Stimulated activated CD4-positive, alpha-beta T cell treated with anti-CD3 and anti-CD28 coated beads, Interleukin-2, amount 100 ng/mL, for 24 hours (primary cell): Measurements from ENCODE around the gene CDH6.
A peak's percentile ranks its signal among the peaks of the same experiment; 100 is the strongest.

Experiments used
- DNase-seq, 2 donors: peaks; one replicate each; pipeline ENCODE4 v3.0.0-alpha.2; 2020

Gene CDH6

DNA sequence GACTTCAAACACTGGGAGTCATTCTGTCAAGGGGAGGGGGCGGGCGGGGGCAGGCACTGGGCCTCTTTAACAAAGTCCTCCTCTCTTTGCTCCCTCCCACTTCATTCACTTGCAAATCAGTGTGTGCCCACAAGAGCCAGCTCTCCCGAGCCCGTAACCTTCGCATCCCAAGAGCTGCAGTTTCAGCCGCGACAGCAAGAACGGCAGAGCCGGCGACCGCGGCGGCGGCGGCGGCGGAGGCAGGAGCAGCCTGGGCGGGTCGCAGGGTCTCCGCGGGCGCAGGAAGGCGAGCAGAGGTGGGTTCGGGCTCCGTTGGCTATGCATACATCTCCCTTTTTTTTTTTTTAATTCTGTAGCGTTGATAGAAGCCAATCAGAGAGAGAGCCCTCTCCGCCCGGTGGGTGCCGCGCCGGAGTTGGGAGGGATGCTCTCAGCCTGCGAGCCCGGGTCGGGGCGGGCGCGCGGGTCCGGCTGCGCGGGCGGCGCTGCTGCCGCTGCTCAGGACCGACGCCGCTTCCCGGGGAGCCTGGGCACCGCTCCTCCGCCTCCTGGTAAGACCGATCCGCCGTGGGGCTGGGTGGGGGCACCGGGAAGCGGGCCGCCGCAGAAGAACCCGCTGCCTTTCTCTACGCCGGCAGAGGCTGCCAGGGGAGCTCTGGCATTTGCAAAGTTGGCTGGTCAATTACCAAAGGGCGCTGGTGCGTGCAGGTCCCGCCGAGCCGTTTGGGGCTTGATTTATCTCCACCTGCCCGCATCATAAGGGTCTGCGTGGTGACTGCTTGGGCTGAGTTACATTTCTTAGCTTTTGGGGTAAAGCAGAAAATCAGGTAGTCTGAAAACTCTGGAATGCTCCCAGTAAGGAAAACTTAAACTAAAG is at the start of gene CDH6:
Gene CDH6 (plus strand): TSS at position 96 of the 877 bp plus-strand sequence. CDS start 73,788 bp downstream, outside the sequence.
- peak in 1 of 2 donors; percentile 8 for DNase-seq

DNA sequence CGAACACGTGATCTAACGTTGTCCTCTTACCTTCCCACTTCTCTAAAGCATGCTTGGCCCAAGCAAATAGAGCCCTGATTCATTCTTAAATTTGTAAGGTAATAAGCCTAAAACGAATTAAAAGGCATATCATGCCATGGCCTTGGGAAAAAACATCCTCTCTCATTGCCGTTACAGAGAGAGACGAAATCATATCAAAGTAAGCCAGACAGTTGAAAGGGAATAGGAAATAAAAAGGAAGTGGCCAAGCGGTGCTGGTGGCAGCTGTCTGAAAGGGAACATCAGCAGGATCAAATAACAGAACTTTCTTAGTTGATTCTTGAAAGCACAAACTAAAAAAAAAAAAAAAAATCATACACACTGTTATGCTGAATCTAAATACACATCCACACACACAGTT is 49.1 kb upstream of the CDH6 start:
- no peak for DNase-seq

- DNase-seq: no peak
Observed at GRCh38 chr5:31148959-31149475, 44.5 kb upstream of the CDH6 start.

DNA sequence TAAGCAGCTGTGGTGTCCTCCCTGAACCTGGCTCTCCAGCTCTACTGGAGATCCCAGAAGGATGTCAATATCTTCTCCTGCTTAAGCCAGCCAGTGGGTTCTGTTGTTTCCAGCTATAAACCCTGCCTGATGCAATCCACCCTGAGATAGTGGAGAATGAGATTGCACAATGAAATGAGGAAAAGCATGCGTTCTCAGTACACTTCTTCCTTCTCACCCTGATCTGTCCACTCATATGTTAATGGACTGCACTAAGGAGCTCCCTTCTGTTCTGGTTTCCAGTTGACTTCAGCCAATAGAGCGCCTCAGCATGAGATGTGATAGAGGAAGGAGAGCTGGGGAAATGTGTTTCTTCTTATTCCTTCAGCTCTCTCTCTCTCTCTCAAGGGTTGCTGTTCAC is 40.0 kb upstream of the CDH6 start:
- no peak for DNase-seq

GRCh38 chr5:31156631-31157160 is 36.8 kb upstream of the CDH6 start:
- DNase-seq: no peak

- no peak for DNase-seq
Observed at GRCh38 chr5:31157720-31158119, 35.8 kb upstream of the CDH6 start.

DNA sequence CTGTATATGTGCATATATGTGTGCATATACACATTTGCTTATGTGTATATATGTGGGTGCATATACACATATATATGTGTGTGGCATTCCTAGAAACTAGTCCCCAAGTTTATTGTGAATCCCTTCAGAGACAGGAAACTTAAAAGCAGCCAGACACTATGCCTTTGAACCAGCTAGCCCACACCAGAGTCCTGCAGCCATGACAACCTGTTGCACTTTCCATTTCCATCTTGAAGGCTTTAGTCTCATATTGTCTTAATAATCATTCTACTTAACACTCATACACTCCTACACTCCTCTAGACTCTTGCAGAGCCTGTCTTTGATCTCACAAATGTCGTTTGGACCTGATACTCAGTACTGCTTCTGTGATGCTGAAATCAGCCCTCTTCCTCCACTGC is 34.8 kb upstream of the CDH6 start:
- no peak for DNase-seq

DNA sequence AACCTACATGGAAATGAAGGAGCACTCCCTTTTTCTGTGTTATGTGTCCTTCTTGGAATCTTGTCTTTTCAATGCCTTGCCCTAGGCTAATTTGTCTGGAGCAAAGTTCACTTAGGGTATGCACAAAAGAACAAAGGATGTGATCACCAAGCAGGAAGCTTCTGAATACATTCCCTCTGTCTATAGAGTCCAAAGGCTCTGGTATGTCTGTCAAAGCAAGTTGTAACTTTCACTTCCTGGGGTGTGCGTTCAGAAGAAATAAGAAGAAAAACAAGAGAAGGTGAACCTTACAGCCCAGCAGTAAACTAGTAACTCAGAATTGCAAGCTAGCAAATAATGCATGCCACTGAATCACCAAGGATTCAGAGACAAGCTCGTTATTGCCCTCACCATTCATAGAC is 31.7 kb upstream of the CDH6 start:
- no peak for DNase-seq

- no peak for DNase-seq
Observed at GRCh38 chr5:31165729-31166128, 27.8 kb upstream of the CDH6 start.

- no peak for DNase-seq
Observed at GRCh38 chr5:31169379-31169778, 24.1 kb upstream of the CDH6 start.

DNA sequence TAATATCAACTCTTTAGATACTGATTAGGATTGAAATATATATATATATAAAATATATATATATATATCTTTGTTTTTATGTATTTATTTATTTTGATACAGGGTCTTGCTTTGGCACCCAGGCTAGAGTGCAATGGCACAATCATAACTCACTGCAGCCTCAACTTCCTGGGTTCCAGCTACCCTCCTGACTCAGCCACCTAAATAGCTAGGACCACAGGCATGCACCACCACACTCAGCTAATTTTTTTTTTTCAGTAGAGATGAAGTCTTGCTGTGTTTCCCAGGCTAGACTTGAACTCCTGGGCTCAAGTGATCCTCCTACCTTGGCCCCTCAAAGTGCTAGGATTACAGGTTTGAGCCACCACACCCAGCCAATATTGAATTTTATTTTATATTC is 20.6 kb upstream of the CDH6 start:
- DNase-seq: no peak

GRCh38 chr5:31173614-31174013 is 19.9 kb upstream of the CDH6 start:
- no peak for DNase-seq

- DNase-seq: no peak
Observed at GRCh38 chr5:31181376-31181987, 12.0 kb upstream of the CDH6 start.

- no peak for DNase-seq
Observed at GRCh38 chr5:31182136-31182535, 11.3 kb upstream of the CDH6 start.

- DNase-seq: no peak
Observed at GRCh38 chr5:31185951-31186350, 7.5 kb upstream of the CDH6 start.

DNA sequence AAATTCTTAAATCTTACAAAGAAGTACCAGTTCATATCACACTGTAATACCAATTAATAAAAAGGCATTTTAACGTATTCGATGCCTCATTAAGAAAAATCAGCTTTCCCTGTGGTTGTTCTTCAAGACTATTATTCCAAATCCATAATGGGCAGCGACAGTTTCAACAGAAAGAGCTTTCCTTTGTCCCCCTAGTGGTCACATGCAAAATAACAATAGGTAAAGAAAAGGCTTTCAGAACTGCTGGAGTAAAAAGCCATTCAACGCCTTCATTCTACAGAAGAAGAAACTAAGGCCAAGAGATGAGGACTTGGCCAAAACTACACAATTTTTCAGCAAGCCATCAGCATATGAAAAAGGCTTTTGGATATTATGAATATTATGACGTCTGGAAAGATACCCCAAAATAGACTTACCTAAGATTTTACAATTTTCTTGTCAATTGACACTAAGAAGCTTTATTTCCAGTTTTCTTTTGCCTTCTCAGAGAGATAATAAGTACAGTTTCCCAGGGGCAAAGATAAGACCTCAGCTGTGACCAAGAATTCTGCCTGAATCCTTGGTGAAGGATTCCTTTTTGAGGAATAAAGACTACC is 6.7 kb upstream of the CDH6 start:
- DNase-seq: no peak

DNA sequence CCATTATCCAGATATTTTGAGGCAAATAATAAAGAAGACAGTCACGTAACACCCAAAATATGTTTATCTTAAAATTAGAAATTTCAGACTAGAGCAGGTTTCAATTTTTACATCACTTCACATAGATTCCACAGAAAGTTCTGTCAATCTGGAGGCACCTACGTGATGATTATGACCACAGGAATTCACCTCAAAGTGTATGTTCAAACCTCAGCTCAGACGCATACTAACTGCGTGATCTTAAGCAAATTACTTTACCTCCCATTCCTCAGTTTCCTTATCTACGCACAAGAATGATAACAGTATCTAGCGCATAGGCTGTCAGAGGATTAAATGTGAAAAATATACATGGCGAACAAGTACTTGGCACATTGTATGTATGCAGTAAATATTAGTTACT is 5.9 kb upstream of the CDH6 start:
- DNase-seq: no peak

- DNase-seq: no peak
Observed at GRCh38 chr5:31192442-31192841, 1.0 kb upstream of the CDH6 start.

GRCh38 chr5:31193116-31193515 is 370 bp upstream of the CDH6 start:
- DNase-seq: no peak

GRCh38 chr5:31194468-31194813 is 955 bp downstream of the CDH6 start:
- DNase-seq: no peak

GRCh38 chr5:31194892-31195555 is 1.5 kb downstream of the CDH6 start:
- no peak for DNase-seq

- DNase-seq: no peak
Observed at GRCh38 chr5:31196309-31196708, 2.8 kb downstream of the CDH6 start.

DNA sequence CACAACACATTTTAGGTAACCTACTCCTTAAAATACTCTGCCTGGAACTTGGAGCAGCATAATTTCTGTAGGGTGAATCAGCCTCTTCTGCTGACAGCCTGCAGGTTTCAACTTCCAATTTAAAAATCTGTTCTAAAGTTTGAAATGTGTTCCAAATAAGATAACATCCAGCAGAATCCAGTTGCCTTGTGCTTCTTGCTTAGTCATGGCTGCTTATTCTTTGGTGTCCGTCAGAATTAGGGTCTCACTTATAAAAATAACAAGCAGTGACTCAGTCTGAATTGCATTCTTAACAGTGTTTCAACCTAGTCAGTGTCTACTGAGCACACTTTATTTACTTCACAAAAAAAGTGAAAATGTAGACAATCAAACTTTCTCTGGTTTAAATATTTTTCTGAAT is 3.7 kb downstream of the CDH6 start:
- DNase-seq: no peak
